KOPT-K1 (cell line): Measurements from ENCODE around the gene LTO1.
"Not testable (repeated sequence)": the region's sequence is repeated elsewhere in the genome, so short reads cannot be mapped to it uniquely, and the experiment has no call there.

Experiments used
- H3K27ac ChIP-seq: fragments of 200-600 bp; sonication (generic); 2 replicates; pipeline ENCODE4 v1.5.1; 2016; ENCODE audit warnings: antibody characterized with exemption, mild to moderate bottlenecking, low read depth, low read length; ENCODE audit not compliant: poor library complexity, severe bottlenecking
- H3K36me3 ChIP-seq: fragments of 200-600 bp; sonication (generic); 2 replicates; pipeline ENCODE4 v1.5.1; 2017; ENCODE audit warnings: antibody characterized with exemption, mild to moderate bottlenecking, low read length, moderate library complexity; ENCODE audit not compliant: insufficient read depth
- H3K9me3 ChIP-seq: fragments of 200-600 bp; sonication (generic); 2 replicates; pipeline ENCODE4 v1.5.1; 2017; ENCODE audit warnings: antibody characterized with exemption, low read length, mild to moderate bottlenecking; ENCODE audit not compliant: insufficient read depth, poor library complexity, severe bottlenecking

Gene LTO1

GRCh38 chr11:69704508-69705253 lies 29.5 kb upstream of the LTO1 start:
- H3K27ac ChIP-seq = no peak overlapping the region

GRCh38 chr11:69703768-69704507 lies 28.8 kb upstream of the LTO1 start, which contains the start of gene FGF19:
FGF19 (minus strand) TSS chr11:69704022; CDS start chr11:69703876, 146 bp downstream.
- Histone ChIP-seq H3K9me3 (no peaks in the 10 kb centered on the region), H3K27ac (no peak within 1 kb of the TSS), H3K36me3 (no peaks in the 10 kb centered on the region)

More at GRCh38 chr11:69704508-69705253, 29.5 kb upstream of the LTO1 start:
- Histone ChIP-seq H3K36me3 (no peaks in the 10 kb centered on the region), H3K9me3 (no peaks in the 10 kb centered on the region)

GRCh38 chr11:69703453-69703767 lies 28.3 kb upstream of the LTO1 start:
- H3K27ac ChIP-seq = no peak overlapping the region
- H3K36me3 ChIP-seq = no peaks in the 10 kb centered on the region
- no peaks in the 10 kb centered on the region for H3K9me3 ChIP-seq

GRCh38 chr11:69702769-69703452 lies 27.8 kb upstream of the LTO1 start:
- Histone ChIP-seq H3K36me3 (no peaks in the 10 kb centered on the region), H3K27ac (no peak overlapping the region), H3K9me3 (no peaks in the 10 kb centered on the region)

- H3K27ac ChIP-seq = no peak overlapping the region
- no peaks in the 10 kb centered on the region for H3K36me3 ChIP-seq
- no peaks in the 10 kb centered on the region for H3K9me3 ChIP-seq
These were observed 27.1 kb upstream of the LTO1 start for GRCh38 chr11:69702239-69702691.

- H3K9me3 ChIP-seq = no peaks in the 10 kb centered on the region
- no peaks in the 10 kb centered on the region for H3K36me3 ChIP-seq
- no peak overlapping the region for H3K27ac ChIP-seq
These were observed 25.4 kb upstream of the LTO1 start for GRCh38 chr11:69700278-69701140.

GRCh38 chr11:69699213-69699612 lies 24.1 kb upstream of the LTO1 start:
- Histone ChIP-seq H3K27ac (no peak overlapping the region), H3K36me3 (no peaks in the 10 kb centered on the region), H3K9me3 (no peaks in the 10 kb centered on the region)

- no peaks in the 10 kb centered on the region for H3K36me3 ChIP-seq
- H3K27ac ChIP-seq = no peak overlapping the region
- no peaks in the 10 kb centered on the region for H3K9me3 ChIP-seq
These were observed 23.2 kb upstream of the LTO1 start for GRCh38 chr11:69698362-69698761.

GRCh38 chr11:69697861-69698260 lies 22.7 kb upstream of the LTO1 start:
- no peaks in the 10 kb centered on the region for H3K9me3 ChIP-seq
- H3K36me3 ChIP-seq = no peaks in the 10 kb centered on the region
- H3K27ac ChIP-seq = no peak overlapping the region

- Histone ChIP-seq H3K27ac (no peak overlapping the region), H3K9me3 (no peaks in the 10 kb centered on the region), H3K36me3 (no peaks in the 10 kb centered on the region)
These were observed 22.3 kb upstream of the LTO1 start for GRCh38 chr11:69697469-69697843.

GRCh38 chr11:69696749-69697468 lies 21.8 kb upstream of the LTO1 start:
- no peaks in the 10 kb centered on the region for H3K9me3 ChIP-seq
- H3K36me3 ChIP-seq = no peaks in the 10 kb centered on the region
- H3K27ac ChIP-seq = no peak overlapping the region

- H3K36me3 ChIP-seq, H3K27ac ChIP-seq, H3K9me3 ChIP-seq: not testable (repeated sequence)
These were observed 20.8 kb upstream of the LTO1 start for GRCh38 chr11:69695995-69696394.

GRCh38 chr11:69695581-69695980 lies 20.4 kb upstream of the LTO1 start:
- Histone ChIP-seq H3K27ac (no peak overlapping the region), H3K36me3 (no peaks in the 10 kb centered on the region), H3K9me3 (no peaks in the 10 kb centered on the region)

- no peaks in the 10 kb centered on the region for H3K9me3 ChIP-seq
- no peak overlapping the region for H3K27ac ChIP-seq
- no peaks in the 10 kb centered on the region for H3K36me3 ChIP-seq
These were observed 19.6 kb upstream of the LTO1 start for GRCh38 chr11:69694781-69695180.
